GM19463 (cell line): ENCODE data around the gene ADAMTS2.

Source experiments
- ATAC-seq: cut with Tn5 transposase; IDR thresholded peaks from one replicate; pipeline ENCODE4 v1.9.1; 2021; ENCODE audit warnings: mild to moderate bottlenecking, moderate library complexity; ENCODE audit not compliant: unreplicated experiment

The ADAMTS2 gene

DNA sequence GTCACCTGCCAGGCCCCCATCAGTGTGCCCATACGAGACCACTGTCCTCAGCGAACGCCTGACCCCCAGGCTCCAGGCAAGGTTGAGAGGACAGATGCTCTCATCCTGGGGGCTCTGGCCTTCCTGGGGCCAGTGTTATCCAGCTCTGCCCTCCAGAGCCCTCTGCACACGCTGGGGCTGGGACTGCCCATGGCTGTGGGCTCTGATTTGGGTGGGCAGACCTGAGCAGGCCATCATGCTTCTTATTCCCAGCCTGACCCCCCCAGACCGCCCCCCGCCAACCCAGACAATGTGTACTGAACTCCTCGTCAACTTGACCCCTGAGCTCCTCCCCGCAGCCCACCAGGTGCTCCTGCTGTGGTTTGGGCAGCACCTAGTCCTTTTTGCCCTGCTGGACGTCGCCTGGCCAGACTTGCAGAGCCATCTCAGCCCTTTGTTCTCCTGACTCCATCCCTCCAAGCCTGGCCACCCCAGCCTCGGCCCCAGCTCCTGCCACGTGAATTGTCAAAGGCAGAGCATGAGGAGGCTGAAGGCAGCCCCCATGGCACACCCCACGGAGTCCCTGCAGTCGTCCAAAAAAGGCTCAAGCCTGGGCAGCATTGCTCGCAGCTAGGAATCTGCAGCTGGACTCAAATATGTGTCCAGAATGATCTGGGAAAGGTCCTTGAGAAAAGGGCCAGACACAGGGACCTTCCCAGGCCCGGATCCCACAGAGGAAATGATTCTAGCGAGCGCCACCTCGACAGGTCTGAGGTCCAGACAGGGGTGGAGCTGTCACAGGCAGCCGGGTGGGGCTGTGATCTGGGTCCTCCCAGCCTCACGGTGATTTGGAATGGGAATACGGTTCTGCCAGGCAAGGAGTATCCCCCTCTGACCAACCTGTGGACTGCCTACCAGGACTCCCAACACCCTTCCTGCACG is 87.0 kb downstream of the ADAMTS2 start:
- no peak for ATAC-seq

DNA sequence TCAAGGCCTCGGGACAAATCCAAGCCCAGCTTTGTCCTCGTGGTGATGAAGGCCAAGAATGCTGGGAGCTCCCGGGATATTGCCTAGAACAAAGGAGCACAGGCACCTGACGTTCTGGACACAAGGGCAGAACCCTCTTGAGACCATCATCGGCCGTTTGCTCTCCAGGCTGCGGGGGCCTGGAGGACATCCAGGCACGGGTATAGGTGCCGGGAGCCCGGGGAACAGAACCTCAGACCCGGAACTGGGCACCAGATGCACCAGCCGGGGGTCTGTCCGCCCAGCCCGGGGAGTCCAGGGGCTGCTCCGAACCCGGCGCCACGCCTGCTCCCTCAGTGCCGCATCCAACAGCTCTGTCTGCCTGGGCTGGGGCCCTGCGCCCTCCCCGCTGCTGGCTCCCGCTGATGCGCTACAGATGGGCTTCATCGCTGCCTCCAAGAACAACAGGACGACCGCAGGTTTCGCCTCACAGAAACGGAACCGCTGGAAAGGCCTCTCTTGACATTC is 88.0 kb downstream of the ADAMTS2 start:
- no peak for ATAC-seq

DNA sequence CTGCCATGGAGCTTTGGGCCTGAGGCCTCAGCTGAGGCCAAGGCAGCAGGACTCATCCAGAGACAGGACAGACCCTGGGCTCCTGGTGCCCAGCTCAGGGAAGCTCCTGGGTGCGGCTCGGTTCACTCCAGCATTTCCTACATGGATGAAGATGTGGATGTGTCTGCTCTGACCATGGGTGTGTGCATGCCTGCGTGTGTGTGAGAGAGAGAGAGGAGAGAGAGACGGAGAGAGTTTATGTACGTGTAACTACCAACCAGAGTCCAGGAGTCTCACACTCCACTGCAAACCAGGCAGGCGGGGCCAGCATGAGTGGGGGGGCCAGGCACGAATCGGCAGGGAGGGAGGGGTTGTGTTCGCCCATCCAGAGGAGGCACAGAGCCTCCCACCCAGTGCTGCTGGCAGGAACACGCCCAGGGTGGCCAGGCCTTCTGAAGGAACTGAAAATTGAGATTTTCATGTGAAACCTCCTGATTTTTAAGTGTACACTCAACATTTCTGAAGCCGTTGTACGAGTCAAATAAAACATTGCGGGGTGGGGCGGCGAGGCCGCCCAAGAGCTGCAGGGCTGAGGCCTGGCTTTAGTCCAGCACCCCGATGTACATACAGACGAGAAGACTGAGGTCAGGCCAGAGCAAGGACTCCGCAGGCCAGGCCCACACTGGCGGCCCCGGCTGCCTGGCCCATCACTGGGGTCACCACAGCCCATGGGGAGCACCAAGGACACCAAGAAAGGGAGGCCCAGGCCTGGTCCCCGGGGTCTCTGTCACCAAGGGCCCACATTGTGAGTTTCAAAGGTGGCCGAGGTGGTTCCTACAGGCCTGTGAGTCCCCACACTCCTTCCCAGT is 88.7 kb downstream of the ADAMTS2 start:
- no peak for ATAC-seq

DNA sequence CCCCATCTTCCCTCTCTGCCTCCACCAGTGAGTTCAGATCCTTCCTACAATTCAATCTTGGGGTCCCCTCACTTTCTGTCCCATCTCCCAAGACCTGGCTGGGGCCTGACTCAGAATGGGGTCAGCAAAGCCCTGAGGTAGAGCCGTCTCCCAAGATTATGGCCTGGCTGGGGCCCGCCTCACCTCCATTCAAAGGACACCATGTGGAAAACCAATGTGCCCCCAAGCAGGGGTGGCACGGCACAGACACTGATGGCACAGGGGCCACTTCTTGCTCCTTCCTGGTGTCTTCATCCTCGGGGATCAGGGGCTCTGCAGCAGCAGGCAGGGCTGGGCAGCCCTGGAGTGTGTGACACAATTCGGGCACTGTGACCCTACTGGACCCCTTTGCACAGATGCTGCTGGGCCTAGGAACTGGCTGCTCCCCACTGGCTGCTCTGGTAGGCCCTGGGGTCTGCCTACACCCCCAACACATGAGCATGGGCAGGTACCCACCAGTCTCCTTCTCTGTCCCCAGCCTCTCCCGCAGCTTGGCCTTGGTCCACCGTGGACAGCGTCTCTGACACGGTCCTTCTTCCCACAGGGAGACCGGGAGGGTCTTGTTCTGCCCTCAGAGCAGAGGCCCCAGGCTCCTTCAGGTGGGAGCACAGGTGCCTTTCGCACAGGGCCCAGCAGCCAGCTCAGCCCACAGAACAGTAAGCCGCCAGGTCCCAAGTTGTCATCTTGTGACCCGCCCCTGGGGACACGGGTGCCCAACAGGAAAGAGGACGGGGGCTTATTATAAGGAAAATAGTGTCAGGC is 89.5 kb downstream of the ADAMTS2 start:
- no peak for ATAC-seq

DNA sequence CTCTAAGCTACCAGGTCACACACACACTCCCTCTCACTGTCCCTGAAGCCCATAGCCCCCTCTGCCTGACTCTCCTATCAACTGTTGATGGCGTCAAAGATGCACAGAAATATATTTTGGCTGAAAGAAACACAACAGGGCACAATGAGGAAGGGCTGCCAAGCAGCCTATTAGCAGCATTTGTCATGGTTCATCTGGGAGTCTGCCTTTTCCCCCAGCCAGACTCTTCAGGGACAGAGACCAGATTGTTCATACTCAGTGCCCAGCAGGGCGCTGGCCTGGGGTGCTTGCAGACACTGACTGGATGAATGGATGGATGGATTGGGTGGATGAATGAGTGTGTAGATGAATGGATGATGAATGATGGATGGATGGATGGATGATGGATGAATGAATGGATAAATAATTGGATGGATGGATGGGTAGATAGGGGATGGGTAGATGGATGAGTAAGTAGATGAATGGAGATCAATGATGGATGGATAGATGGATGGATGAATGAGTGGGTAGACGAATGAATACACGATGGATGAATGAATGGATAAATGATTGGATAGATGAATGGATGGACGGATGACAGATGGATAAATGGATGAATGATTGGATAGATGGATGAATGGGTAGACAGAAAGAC is 90.5 kb downstream of the ADAMTS2 start:
- no peak for ATAC-seq

DNA sequence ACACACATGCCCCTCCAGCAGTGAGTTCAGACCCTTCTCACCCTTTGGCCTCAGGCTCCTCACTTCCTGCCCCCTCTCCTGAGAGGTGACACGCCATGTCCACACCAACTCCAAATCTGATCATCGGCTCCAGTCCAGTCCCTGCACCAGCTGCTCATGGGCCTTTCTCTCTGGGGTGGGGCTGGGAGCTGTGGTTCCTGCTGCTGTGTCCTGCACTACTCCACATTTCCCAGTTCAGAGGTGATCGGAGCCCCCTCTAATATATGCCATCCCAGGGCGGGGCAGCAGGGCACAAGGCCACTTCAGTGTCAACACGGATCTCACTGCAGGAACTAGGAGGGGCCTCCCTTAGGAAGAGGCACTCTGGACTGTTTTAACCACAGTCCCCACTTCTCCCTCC is 91.5 kb downstream of the ADAMTS2 start:
- ATAC-seq: no peak

DNA sequence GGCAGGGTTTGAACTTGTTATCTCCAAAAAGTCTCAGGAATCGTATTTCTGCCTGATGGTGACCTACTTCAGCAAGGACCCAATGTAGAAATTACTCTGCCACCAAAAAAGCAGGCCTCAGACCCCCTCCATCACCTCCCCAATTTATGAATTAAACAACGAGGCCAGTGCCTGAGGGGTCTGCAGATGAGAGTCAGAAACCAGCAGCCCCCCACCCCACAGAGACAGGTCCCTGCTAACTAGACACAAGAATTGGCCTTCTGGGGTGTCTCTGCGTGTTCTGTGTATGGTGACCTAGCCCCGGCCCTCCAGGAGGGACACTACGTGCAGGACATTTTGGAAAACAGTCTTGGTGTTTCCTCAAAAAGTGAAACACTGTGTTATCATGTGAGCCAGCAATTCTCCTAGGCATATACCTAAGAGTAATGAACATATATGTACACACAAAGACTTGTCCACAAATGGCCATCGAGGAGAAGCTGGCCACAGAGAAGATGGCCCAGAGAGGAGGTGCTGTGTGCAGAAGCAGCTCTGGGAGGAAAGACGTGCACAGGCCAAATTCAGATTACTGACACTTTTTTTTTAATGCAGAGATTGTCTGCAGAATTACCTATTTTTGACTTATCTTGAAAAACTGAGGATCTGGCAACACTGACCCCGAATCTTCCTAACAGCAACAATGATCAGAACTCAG is 93.8 kb downstream of the ADAMTS2 start:
- no peak for ATAC-seq

DNA sequence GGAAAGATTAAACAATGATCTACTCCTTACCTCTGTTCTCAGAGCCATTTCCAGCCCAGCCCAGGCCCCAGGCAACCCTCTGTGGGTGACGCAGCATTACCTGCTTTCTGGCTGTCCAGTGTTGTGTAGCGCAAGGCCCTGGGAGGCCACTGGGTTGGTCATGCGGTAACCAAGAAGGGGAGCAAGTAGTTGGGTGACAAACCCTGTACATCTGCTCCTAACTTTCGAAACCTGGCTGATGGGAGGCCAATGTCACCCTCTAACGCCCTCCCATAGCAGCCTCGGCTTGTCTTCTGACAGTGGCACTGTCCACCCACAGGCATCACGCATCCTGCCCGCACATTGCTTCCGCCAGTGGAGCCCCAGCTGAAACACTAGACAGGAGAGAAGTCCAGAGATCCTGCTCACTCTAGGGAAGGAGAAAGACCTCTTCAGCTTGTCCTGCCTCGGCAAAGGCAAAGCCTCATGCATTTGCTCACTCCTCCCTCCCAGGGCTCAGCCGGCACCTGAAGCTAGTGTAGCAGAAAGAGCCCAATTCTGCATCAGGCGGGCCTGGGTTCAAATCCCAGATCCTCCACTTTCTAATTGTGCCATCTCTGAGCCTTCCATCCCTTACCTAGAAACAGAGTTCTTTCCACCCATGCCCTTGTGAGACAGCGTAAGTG is 94.6 kb downstream of the ADAMTS2 start:
- no peak for ATAC-seq

DNA sequence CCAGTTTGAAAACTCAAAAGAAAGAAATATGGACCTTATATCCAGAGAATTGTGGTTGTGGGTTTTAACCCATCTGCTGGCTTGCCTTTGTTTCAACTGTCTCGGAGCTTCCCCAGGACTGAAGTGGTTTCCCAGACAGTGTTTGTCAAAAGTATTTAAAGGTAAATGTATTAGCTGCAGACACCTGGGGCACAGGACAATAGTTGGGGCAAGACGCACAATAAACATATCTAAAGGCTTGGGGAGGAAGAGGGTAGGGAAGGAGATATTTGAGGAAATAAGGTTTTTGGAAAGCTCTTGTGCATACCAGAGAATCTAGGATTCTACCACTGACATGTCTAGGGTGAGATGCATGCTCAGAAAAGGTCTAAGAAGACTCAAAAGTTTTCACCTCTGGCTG is 99.0 kb downstream of the ADAMTS2 start:
- no peak for ATAC-seq

DNA sequence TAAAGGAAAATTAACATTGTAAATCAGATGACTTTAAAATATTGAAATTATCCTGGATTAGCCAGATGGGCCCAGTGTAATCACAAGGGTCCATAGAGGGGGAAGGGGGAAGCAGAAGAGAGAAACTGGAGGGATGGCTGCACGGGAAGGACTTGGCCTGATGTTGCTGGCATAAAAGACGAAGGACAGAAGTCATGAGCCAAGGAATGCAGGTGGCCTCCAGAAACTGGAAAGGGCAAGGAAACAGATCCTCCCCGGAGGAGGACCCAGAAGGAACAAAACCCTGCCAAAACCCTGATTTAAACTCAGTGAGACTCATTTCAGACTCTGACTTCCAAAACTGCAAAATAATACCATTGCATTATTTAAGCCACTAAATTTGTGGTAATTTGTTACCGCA is 100.2 kb downstream of the ADAMTS2 start:
- no peak for ATAC-seq

DNA sequence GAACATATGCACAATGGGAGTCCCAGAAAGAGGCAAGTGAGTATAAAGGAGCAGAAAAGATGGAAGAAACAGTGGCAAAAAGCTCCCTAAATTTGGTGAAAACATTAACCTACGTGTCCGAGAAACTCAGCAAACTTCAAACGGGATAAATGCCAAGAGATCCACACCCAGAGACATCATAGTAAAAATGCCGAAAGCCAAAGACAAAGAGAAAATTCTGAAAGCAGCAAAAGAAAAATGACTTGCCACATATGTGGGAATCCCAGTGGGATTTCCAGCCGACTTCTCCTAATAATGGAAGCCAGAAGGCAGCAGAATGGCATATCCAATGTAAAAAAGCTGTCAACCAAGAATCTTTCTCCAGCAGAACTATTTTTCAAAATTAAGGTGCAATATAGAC is 101.2 kb downstream of the ADAMTS2 start:
- ATAC-seq: no peak

DNA sequence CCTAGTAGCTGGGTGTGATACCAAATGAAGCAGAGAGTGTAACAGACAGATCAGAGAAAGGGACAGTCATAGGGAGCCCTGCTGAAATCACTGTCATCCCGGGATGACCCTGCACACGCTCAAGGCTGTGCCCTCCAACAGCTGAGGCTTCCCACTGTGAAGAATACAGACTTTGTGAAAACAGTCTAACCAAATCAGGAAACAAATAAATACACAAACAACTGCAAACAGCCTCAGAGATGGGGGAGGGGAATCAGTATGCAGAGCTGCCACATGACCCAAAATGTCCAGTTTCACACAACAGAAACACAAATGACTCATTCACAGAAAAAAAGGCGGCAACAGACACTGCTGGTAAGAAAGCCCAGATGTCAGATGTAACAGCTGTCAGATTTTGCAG is 101.9 kb downstream of the ADAMTS2 start:
- ATAC-seq: no peak

DNA sequence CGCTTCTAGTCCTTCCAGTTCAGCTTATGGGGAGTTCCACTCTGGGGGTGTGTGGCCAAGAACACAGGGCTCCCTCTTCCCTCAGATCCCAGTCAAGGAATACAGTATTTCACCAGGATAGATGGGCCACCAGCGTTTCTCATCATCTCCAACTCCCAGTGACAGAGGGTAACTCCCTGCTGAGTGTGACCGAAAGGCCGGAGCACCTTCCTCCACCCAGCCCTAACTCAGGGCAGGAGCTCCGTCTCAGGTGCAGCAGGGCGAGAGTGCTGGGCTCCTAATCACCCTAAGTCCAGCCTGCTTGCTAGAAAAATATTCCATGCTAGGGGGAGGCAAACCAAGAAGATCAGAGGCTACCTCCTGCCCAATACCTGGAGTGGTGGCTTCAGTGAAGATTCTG is 102.6 kb downstream of the ADAMTS2 start:
- no peak for ATAC-seq

DNA sequence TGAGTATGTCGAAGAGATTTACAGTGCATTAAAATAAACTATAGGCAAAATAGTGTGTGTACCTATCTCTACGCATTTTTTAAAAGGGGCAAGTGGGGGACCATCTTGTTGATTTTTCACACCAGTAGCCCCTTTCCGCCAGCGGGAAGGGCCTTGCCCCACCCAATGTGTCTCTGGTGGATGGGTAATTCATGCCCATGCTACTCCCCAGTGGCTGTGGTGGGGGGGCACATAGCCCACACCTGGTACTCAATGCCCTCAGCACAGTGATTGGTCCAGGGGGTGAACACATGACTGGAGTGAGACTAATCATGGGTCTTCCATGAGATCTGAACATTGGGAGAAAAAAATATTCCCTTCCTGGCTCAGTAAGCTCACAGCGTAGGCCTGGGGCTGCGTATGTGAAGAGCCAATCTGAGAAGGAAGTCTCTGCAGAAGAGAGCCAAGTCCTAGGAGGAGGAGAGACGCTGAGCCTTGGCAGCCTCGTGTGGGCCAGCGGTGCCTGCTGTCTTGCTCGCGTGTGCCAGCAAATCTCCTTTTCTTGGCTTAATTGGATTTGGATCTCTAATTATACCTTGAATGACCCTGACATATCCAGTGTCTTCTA is 103.4 kb downstream of the ADAMTS2 start:
- no peak for ATAC-seq

DNA sequence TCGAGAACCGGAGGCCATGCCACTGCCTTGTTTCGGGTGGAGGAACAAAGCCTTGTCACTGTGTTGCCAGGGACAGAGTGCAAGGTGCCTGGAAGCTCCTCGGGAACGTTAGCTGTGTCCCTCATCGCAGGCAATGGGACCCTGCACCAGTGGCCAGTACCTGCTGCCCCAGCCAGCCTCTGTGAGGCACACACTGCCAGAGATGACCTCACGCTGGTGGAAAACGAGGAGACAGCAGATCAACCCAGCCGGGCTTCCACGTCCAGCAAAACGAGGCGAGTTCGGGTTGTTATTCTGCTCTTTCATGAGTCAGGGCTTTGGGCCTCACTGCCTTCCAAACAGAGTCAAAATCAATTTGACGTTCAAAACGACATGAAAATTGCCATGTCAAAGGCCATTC is 104.1 kb downstream of the ADAMTS2 start:
- no peak for ATAC-seq

DNA sequence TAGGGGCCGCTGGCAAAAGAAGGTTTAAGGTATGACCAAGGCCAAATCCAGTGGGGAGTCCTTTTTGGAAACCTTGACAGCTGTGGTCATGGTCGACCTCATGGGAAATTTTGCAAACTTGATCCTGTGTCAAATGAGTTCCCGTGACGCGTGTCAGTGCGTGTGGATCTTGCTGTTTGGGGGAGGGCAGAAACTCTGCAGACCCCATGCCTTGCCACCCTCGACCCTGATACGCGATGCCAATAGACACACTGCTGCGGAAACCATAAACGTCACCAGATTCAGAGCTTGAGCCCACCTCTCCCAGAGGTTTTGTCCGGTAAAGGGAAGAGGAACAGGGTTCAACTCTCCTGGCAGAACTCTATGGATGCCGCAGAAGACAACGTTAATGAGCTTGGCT is 104.7 kb downstream of the ADAMTS2 start:
- no peak for ATAC-seq

DNA sequence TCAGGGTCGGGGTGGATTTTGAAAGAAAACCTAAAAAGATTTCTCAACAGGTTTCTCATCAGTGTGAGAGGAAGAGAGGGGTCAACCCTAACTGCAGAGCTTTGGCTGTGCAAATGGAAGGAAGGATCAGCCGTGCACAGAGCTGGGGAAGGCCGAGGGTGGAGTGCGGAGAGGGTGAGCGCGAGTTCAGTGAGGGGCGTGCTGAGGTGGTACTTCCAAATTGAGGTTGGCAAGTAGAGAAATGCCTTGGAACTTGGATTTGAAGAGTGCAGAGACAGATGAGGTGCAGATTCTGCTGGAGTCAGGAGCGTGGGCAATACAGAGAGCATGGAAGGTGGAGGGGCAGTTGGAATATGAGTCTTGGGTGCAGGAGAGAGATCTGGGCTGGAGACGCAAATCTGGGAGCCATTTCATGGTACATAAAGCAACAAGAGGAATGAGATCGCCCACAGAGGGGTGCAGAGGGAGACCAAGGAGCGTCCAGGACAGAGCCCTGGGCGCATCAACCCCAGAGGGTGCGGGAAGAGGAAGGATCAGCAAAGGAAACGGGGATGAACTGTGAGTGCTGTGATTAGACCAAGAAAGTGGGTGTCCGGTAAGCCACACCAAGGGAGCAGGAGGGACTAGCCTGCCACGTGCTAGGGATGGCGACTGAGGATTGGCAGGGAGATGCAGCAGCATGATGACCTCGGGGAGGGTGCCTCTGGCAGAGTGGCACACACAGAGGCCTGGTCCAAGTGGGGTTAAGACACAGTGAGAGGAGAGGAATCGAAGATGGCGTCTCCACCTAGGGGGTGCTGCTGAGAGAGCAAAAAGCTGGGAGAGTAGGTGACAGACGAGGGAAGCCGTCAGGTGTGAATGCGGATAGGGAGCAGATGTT is 105.8 kb downstream of the ADAMTS2 start:
- no peak for ATAC-seq

DNA sequence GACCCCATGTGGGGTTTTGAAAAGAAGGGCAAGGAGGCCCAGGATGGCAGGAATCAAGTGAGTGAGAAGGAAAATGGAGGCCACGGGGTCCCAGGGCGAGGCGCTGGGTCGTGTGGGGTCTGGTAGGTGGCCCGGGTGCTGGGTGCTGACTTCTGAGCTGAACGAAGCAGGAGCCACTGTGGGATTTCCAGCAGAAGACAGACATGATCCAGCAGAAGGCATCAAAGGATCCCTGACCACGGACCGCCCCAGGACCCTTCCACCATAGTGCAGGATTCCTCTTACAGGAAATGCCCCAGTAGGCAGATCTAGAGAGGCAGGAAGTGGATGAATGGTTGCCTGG is 106.7 kb downstream of the ADAMTS2 start:
- no peak for ATAC-seq
